Effector memory CD4-positive, alpha-beta T cell (primary cell): ENCODE measurements around the gene HEATR1.

ENCODE experiments used
- DNase-seq, 3 donors: peaks; one replicate each; pipeline ENCODE4 v3.0.0-alpha.2; 2020
- H3K27ac ChIP-seq: 2 replicates; pipeline ENCODE4 v1.7.0; 2013; ENCODE audit warnings: mild to moderate bottlenecking, low read length, moderate library complexity; ENCODE audit not compliant: insufficient read depth, poor library complexity, severe bottlenecking
- H3K27me3 ChIP-seq: replicated peaks from 2 replicates; pipeline ENCODE4 v1.7.0; 2013; ENCODE audit warnings: mild to moderate bottlenecking, low read length; ENCODE audit not compliant: insufficient read depth, control insufficient read depth, poor library complexity, severe bottlenecking
- H3K36me3 ChIP-seq: 2 replicates; pipeline ENCODE4 v1.7.0; 2013; ENCODE audit warnings: mild to moderate bottlenecking, low read length, moderate library complexity; ENCODE audit not compliant: control insufficient read depth, insufficient read depth
- H3K4me1 ChIP-seq: 2 replicates; pipeline ENCODE4 v1.7.0; 2013; ENCODE audit warnings: low read length, mild to moderate bottlenecking; ENCODE audit not compliant: control insufficient read depth, insufficient read depth, poor library complexity, severe bottlenecking
- H3K4me3 ChIP-seq: 2 replicates; pipeline ENCODE4 v1.7.0; 2013; ENCODE audit warnings: low read length, low read depth, mild to moderate bottlenecking; ENCODE audit not compliant: insufficient read depth, poor library complexity, severe bottlenecking
- H3K9me3 ChIP-seq: 2 replicates; pipeline ENCODE4 v1.7.0; 2013; ENCODE audit warnings: mild to moderate bottlenecking, low read length, moderate library complexity; ENCODE audit not compliant: control insufficient read depth

HEATR1 gene

DNA sequence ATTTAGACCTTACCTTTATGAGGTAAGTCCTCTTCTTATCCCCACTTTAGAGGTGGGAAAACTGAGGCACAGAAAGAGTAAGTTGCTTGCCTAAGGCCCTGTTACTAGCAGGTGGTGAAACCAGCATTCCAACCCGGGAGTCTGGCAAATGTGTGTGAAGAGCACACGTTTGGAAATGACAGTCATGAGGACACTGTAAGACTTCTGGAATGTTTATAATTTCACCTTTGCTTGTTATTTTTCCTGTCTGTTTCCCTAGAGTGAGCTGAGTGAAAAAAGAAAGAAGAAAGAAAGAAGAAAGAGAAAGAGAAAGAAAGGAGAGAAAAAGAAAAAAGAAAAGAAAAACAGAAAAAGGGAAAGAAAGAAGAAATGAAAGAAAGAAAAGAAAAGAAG, 101.7 kb downstream of the HEATR1 start:
- Histone ChIP-seq H3K9me3 (no peaks in the 10 kb centered on the region), H3K27ac (no peak overlapping the region), H3K4me1 (peaks cover 9% of the 10 kb centered on the region), H3K36me3 (no peaks in the 10 kb centered on the region), H3K4me3 (no peak overlapping the region), H3K27me3 (no peaks in the 10 kb centered on the region)
- no peak for DNase-seq

DNA sequence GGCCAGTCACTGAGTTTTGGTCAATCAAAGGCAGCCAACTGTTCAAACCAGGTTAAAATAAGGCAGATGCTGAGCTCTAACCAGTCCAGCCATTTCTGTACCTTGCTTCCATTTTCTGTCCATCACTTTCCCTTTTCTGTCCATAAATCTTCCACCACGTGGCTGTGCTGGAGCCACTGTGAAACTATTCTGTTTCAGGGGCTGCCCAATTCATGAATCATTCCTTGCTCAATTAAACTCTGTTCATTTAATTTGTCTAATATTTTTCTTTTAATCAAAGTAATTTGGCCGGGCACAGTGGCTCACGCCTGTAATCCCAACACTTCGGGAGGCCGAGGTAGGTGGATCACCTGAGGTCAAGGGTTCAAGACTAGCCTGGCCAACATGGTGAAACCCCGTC, 103.2 kb downstream of the HEATR1 start:
- H3K36me3 ChIP-seq = no peaks in the 10 kb centered on the region
- peaks cover 9% of the 10 kb centered on the region for H3K4me1 ChIP-seq
- DNase-seq = no peak
- no peaks in the 10 kb centered on the region for H3K27me3 ChIP-seq
- no peaks in the 10 kb centered on the region for H3K9me3 ChIP-seq
- no peak overlapping the region for H3K4me3 ChIP-seq
- H3K27ac ChIP-seq = no peak overlapping the region
